Kidney capillary endothelial cell (primary cell): ENCODE measurements around the gene ST14.

ENCODE experiments used
- DNase-seq: peaks from one replicate; pipeline ENCODE4 v3.0.0-alpha.2; 2018; ENCODE audit warnings: low spot score

Gene ST14

DNA sequence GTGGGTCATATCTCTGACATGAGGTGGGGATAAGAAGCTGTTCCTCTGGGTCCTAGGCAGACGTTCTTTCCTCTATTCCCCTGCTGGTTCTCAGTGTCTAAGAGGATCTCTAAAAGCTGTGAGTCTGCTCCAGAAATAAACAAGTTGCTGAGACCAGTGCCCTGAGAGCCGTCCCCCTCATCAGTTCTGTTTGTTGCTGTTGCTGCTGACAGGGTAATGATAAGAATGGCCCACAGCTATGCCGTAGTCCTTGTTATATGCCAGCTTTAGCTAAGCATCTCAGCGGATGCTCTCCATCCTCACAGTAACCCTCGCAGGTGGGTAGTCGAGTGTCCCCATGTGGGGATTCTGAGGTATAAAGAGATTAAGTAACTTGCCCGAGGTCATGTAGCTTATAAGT, 23.5 kb upstream of the ST14 start:
- DNase-seq, result no peak

- DNase-seq, result no peak
These were observed 21.6 kb upstream of the ST14 start for GRCh38 chr11:130137999-130138398.

GRCh38 chr11:130139401-130139800, 20.2 kb upstream of the ST14 start:
- no peak for DNase-seq

DNA sequence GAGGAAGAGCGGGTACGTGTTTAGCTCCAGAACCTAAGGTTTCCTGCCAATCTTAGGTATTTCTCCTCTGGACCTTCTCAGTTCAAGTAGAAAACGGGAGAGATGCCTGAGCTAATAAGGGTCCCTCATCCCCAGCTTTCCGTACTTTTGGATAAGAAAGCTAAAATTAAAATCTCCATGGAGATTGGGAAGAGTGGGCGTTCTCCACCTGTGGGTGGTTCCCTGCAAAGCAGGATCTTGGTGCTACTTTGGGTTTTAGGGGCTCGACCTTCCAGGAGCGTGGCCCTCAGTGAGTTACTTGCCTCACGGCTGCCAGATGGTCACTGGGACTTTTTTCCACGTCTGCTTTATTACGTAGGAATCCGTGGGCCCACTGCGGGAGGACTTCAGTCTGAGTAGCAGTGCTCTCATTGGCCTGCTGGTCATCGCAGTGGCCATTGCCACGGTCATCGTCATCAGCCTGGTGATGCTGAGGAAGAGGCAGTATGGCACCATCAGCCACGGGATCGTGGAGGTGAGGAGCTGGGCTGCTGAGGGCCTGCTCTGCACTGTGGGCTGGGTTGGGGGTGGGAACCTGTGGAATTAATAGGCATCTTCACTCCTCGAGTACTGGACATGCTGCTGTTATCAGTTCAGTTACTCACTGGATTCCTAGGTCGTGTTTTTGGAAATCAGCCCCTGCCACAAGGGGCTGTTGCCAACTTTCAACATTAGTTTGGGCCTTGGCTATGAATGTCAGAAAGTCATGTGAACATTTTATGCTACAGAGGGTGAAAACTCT, 17.8 kb upstream of the ST14 start:
- DNase-seq, result no peak

DNA sequence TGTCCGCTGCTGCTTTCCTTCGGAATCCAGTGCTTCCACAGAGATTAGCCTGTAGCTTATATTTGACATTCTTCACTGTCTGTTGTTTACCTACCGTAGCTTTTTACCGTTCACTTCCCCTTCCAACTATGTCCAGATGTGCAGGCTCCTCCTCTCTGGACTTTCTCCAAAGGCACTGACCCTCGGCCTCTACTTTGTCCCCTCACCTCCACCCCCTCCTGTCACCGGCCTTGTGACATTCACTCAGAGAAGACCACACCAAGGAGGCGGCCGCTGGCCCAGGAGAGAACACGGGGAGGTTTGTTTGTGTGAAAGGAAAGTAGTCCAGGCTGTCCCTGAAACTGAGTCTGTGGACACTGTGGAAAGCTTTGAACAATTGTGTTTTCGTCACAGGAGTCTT, 15.4 kb upstream of the ST14 start:
- DNase-seq, result no peak

GRCh38 chr11:130144861-130145281, 14.7 kb upstream of the ST14 start:
- no peak for DNase-seq

GRCh38 chr11:130145311-130145812, 14.2 kb upstream of the ST14 start:
- DNase-seq, result no peak

DNA sequence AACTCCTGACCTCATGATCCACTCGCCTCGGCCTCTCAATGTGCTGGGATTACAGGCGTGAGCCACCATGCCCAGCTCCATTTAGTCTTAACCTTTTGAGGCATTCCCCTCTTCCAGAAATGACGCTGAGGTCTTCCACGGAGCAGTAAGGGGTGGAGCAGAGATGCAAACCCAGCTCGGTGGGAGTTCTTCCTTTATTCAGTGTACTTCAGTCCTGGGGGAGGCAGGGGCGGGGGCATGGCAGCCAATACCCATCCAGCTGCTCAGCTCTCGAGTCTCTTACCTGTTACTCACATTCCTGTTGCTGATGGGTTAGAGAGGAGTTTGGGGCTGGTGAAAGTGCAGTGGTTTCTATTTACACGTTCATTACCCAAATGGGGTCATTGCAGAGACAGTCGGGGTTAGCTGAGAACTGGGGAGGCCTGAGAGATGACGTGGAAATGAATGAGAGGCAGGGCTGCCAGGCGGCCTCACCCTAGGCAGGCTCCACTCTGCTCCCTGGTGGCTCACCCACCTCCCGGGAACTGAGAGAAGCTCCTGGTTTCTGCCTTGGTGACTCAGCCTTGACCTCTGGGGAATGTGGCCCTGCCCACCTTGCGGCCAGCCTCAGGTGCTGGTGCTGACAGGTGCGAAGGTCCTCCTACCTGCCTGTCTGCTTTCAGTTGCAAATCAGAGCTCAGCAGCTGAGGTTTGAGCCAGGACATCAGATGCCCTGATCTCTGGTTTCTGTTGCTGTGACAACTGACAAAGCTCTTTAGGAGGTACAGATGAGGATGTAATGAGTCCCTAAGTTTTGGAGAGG, 13.4 kb upstream of the ST14 start:
- no peak for DNase-seq

- no peak for DNase-seq
These were observed 12.8 kb upstream of the ST14 start for GRCh38 chr11:130146796-130147195.

GRCh38 chr11:130148796-130149326, 10.7 kb upstream of the ST14 start:
- no peak for DNase-seq

- DNase-seq, result no peak
These were observed 8.8 kb upstream of the ST14 start for GRCh38 chr11:130150790-130151189.

DNA sequence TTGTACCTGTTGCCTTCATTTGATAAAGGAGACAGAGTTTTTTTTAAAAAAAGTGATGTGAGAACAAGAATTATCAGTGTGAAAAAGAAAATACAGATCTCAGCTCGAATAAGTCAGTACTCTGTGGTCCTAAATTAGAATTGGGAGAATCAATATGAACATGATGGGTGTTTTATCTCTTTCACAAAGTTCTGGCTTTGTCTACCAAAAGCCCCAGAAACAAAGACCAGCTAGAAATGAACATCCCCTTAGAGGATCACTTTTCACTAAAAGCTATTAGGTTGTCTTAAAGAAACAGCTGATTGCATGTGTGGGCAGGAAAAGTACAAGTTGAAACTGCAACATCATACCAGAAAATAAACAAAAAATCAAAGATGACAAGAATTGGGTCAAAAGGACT, 8.4 kb upstream of the ST14 start:
- no peak for DNase-seq

DNA sequence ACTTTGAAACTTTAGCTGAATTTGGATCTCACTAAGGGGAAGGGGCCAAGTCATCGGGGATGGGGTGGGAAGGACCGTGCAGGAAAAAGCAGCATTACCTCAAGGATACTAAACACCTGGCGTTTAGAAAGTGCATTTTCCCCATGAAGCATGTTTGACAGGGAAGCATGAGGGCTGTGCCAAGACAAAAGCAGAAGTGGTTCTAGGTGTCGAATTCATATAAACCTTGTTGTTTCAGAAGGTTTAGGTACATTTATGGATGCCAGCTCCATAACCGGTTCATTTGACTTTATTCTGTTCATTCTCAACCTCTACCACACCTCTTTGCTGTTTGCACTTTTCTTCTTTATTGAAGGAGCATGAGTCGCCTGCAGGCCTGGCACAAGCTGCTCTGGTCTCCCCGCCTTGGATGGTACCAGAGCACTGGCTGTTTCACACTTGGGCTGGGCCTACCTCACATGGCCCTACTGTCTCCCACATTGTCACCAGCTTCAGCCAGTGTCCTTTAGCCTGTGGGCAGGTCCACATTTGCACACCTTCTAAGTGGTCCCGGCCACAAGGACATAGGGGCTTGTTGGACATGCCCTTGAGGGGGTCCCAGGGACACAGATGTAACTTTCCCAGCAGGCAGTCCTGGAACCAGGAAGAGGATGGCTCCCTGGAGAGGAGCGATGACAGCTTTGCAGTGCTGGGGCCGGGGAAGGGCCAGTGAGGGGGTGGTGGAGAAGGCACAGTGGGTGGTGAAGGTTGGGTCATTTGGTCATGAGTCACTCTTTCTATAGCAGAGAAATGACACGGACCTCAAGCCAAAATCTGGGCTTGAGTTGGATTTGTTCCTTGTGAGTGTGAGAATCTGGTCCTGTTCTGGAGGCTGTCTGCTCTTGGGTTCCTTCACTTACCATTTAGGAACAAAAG, 3.2 kb upstream of the ST14 start:
- DNase-seq, result no peak

DNA sequence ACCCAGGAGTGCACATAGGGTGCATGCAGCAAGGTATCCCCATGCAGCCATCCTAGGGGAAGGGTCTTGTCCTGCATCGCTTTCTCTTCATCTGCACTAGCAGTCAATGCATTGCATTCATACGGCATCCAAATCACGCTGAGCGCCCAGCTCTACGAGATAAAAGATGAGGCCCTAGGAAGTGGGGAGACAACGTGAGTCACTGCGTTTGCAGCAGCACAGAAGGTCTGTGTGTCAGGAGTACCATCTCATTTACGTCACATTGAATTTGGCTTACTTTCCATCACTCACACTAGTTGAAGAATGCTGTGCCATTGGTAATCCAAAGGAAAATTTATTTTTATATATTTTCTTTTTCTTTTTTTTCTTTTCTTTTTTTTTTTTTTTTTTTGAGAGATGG, 2.5 kb upstream of the ST14 start:
- no peak for DNase-seq

- DNase-seq, result no peak
These were observed 1.7 kb upstream of the ST14 start for GRCh38 chr11:130157840-130158239.

GRCh38 chr11:130159139-130159538, 443 bp upstream of the ST14 start:
- DNase-seq, result no peak

- no peak for DNase-seq
These were observed 1.0 kb downstream of the ST14 start for GRCh38 chr11:130160498-130161155.

DNA sequence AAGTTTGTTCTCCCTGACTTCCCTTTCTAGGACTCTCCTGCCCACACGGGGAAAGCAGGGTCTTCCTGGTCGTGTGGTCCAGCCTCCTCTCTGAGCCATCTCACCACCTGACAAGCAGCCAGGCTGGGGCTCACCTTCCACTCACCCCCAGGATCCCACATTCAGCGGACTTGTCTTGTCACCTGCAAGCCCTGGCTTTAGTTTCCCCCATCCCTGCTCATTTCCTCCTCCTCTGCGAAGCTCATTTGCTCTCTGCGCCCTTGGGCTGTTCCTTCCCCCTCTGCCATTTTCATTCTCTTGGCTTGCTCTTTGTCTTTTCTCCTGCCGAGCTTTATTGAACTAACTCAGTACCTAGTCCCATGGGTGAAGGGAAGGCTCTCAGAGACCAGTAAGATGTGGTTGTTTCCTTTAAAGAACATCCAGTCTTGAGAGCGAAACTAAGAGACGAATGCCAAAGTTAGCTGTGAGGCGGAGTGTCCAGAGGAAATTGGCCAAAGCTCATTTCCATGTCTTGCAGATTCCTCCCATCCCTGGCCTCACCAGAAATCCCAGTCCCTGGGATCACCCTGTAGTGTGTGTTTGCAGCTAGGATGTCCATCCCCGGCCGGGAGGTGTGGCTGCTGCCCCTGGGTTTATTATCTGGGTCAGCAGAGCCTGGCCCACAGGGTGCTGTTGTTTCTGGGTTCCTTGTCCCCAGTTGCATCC, 2.0 kb downstream of the ST14 start:
- DNase-seq, result no peak

DNA sequence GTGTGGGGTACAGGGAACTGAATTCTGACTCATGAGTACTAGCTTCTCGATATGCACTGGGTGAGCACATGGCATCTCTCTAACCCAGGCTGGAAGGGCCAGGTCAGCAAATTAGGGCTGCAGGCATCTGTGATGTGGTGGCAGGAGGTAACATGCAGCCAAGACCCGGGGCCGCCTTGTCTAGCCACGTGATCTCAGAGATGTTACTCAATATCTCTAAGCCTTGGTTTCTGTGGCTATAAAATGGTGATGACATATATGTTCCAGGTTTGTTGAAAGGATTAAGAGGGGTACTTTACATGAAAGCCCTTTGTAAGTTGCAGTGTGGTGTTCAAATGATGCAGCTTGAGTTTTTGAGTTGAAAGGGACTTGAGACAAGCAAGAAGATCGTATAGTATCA, 3.2 kb downstream of the ST14 start:
- DNase-seq, result no peak

- no peak for DNase-seq
These were observed 4.0 kb downstream of the ST14 start for GRCh38 chr11:130163346-130164220.
